SK-N-SH (cell line): ENCODE results near the gene DIMT1. TPM values are rescaled to one million over a fixed set of nuclear protein-coding genes. Genes with fewer than 3 reads are reported as not detected.

ENCODE experiments used
- CTCF ChIA-PET: fragments of 300-600, 350-600 bp; formaldehyde crosslinking; extraction: SDS; loops from one replicate; lab custom pipeline; 2021; lab: Yijun Ruan, JAX
- POLR2A ChIA-PET: fragments of 350-600 bp; sonication (Branson Sonifier 250); formaldehyde crosslinking; extraction: SDS; loops from one replicate; lab custom pipeline; 2020; ENCODE audit warnings: antibody characterized with exemption, inconsistent platforms; lab: Yijun Ruan, JAX
- DNase-seq: peaks from one replicate; pipeline ENCODE4 v3.0.0; 2012
- H2AFZ ChIP-seq: fragments of 200-600 bp; sonication (generic); 2 replicates; pipeline ENCODE4 v1.8.1; 2016; ENCODE audit warnings: antibody characterized with exemption, mild to moderate bottlenecking, low read depth
- H3F3A ChIP-seq: fragments of 200-600 bp; sonication (generic); replicated peaks from 2 replicates; pipeline ENCODE3; 2016; ENCODE audit warnings: antibody characterized with exemption, mild to moderate bottlenecking; ENCODE audit not compliant: insufficient read depth
- H3K27ac ChIP-seq, 2 experiments: fragments of 200-500 bp in 1 of 2; fragments of 200-600 bp in 1 of 2; sonication (Bioruptor generic) in 1 of 2; sonication (generic), shearing (Covaris generic) in 1 of 2; 2 replicates each; pipeline versions ENCODE4 v1.5.1 to v1.6.1; 2014 to 2016; ENCODE audit warnings: low read depth in 2 of 2, inconsistent platforms in 1 of 2, low read length in 1 of 2, mild to moderate bottlenecking in 1 of 2, mixed read lengths in 1 of 2
- H3K27me3 ChIP-seq: fragments of 200-600 bp; sonication (generic), shearing (Covaris generic); 2 replicates; pipeline ENCODE4 v1.6.1; 2016; ENCODE audit warnings: mixed run types; ENCODE audit not compliant: insufficient read depth
- H3K36me3 ChIP-seq, 2 experiments: fragments of 200-500 bp in 1 of 2; fragments of 200-600 bp in 1 of 2; sonication (Bioruptor generic) in 1 of 2; sonication (generic) in 1 of 2; replicated peaks in 1 of 2; 2 replicates each; pipeline versions ENCODE3 to v1.5.1; 2014 to 2016; ENCODE audit warnings: low read length in 1 of 2, mild to moderate bottlenecking in 1 of 2; ENCODE audit not compliant: insufficient read depth in 2 of 2, control insufficient read depth in 1 of 2
- H3K4me1 ChIP-seq, 2 experiments: fragments of 200-500 bp in 1 of 2; fragments of 200-600 bp in 1 of 2; sonication (Bioruptor generic) in 1 of 2; sonication (generic), shearing (Covaris generic) in 1 of 2; 2 replicates each; pipeline versions ENCODE4 v1.5.1 to v1.6.1; 2014 to 2016; ENCODE audit warnings: low read depth in 1 of 2, low read length in 1 of 2, mixed run types in 1 of 2; ENCODE audit not compliant: insufficient read depth in 2 of 2, control insufficient read depth in 1 of 2
- H3K4me2 ChIP-seq: fragments of 200-600 bp; sonication (generic), shearing (Covaris generic); 2 replicates; pipeline ENCODE4 v1.6.1; 2017; ENCODE audit warnings: mixed run types
- H3K4me3 ChIP-seq, 2 experiments: fragments of 200-500 bp in 1 of 2; fragments of 200-600 bp in 1 of 2; sonication (Bioruptor generic) in 1 of 2; sonication (generic), shearing (Covaris generic) in 1 of 2; 2 replicates each; pipeline versions ENCODE4 v1.5.1 to v1.8.1; 2014 to 2016; ENCODE audit warnings: low read depth in 2 of 2, inconsistent platforms in 1 of 2, low read length in 1 of 2, mild to moderate bottlenecking in 1 of 2, mixed read lengths in 1 of 2, moderate library complexity in 1 of 2
- H3K79me2 ChIP-seq: fragments of 200-600 bp; sonication (generic); 2 replicates; pipeline ENCODE4 v1.8.1; 2017; ENCODE audit warnings: mild to moderate bottlenecking; ENCODE audit not compliant: insufficient read depth
- H3K9ac ChIP-seq: fragments of 200-600 bp; sonication (generic); 2 replicates; pipeline ENCODE4 v1.6.1; 2017; ENCODE audit warnings: mixed run types
- H3K9me2 ChIP-seq: fragments of 200-600 bp; sonication (generic); 2 replicates; pipeline ENCODE4 v1.6.1; 2017; ENCODE audit warnings: mixed run types
- H3K9me3 ChIP-seq: fragments of 200-600 bp; sonication (generic); 2 replicates; pipeline ENCODE4 v1.6.1; 2017; ENCODE audit warnings: mixed run types, mild to moderate bottlenecking, moderate library complexity
- H4K20me1 ChIP-seq: fragments of 200-600 bp; sonication (generic); 2 replicates; pipeline ENCODE4 v1.6.1; 2017; ENCODE audit warnings: mild to moderate bottlenecking, mixed run types; ENCODE audit not compliant: insufficient read depth
- EP300 ChIP-seq, 2 experiments: IDR thresholded peaks; 2 replicates each; pipeline versions ENCODE4 v1.4.0 to v1.6.1; 2012; ENCODE audit warnings: borderline replicate concordance in 1 of 2, low read depth in 1 of 2, low read length in 1 of 2
- FOSL2 ChIP-seq: IDR thresholded peaks from 2 replicates; pipeline ENCODE4 v1.4.0; 2012; ENCODE audit warnings: low read depth, mild to moderate bottlenecking, moderate library complexity, borderline replicate concordance
- GABPA ChIP-seq: IDR thresholded peaks from 2 replicates; pipeline ENCODE4 v1.4.0; 2012; ENCODE audit warnings: low read depth, mild to moderate bottlenecking
- GATA2 ChIP-seq: sonication (generic); formaldehyde crosslinking; IDR thresholded peaks from 2 replicates; pipeline ENCODE4 v1.5.0; 2020; ENCODE audit warnings: mild to moderate bottlenecking, missing genetic modification reagents
- JUND ChIP-seq: IDR thresholded peaks from 2 replicates; pipeline ENCODE4 v1.4.0; 2012
- MAX ChIP-seq: IDR thresholded peaks from 2 replicates; pipeline ENCODE4 v1.4.0; 2012; ENCODE audit warnings: low read depth
- MEF2A ChIP-seq: IDR thresholded peaks from 2 replicates; pipeline ENCODE4 v1.4.0; 2012; ENCODE audit warnings: low read depth, borderline replicate concordance
- NRF1 ChIP-seq: IDR thresholded peaks from 2 replicates; pipeline ENCODE4 v1.6.1; 2012; ENCODE audit warnings: low read depth, mild to moderate bottlenecking, low read length
- RAD21 ChIP-seq: IDR thresholded peaks from 2 replicates; pipeline ENCODE4 v1.6.1; 2012; ENCODE audit warnings: mild to moderate bottlenecking, low read length
- RCOR1 ChIP-seq: fragments of 150-350 bp; IDR thresholded peaks from 2 replicates; pipeline ENCODE4 v1.6.1; 2017; ENCODE audit warnings: antibody characterized with exemption, low read length
- RXRA ChIP-seq: IDR thresholded peaks from 2 replicates; pipeline ENCODE4 v1.4.0; 2012; ENCODE audit warnings: low read depth, mild to moderate bottlenecking, borderline replicate concordance
- YY1 ChIP-seq: IDR thresholded peaks from 2 replicates; pipeline ENCODE4 v1.4.0; 2012; ENCODE audit warnings: low read depth, mild to moderate bottlenecking
- WGBS: methylation state at CpG from one replicate; pipeline ENCODE4 v1.1.6; 2017; ENCODE audit warnings: low lambda C conversion rate; 5-methylcytosine and 5-hydroxymethylcytosine counted together
- polyA plus RNA-seq, 3 experiments: library from polyadenylated mRNA; depleted of rRNA; stranded (reverse); fragments of >200 nt; gene quantifications; 2 replicates each; pipeline ENCODE4 v1.2.3, GENCODE V29; 2012
- TF ChIP-seq, protein P1 (sequence below): IDR thresholded peaks from 2 replicates; pipeline ENCODE4 v1.4.0; 2012; ENCODE audit warnings: low read depth, borderline replicate concordance
- TF ChIP-seq, protein P2 (sequence below): fragments of 150-350 bp; IDR thresholded peaks from 2 replicates; pipeline ENCODE4 v1.6.1; 2017; ENCODE audit warnings: antibody characterized with exemption, low read length, low read depth, borderline replicate concordance

DIMT1 gene
- polyA plus RNA-seq, 1 of the 3 experiments (the other 2 are of a cell fraction) = 29.5 TPM

GRCh38 chr5:62374090-62374489, 29.6 kb downstream of the DIMT1 start:
- H3K9ac ChIP-seq = no peak overlapping the region
- no peak overlapping the region for H3K4me3 ChIP-seq
- DNase-seq = no peak
- 92% methylated on average over 1 of the region's 1 CpG for WGBS
- no peaks in the 10 kb centered on the region for H3K79me2 ChIP-seq
- H4K20me1 ChIP-seq = no peaks in the 10 kb centered on the region
- CTCF ChIA-PET = no interaction called here
- POLR2A ChIA-PET = no interaction called here
- H3F3A ChIP-seq = peaks cover 19% of the 10 kb centered on the region
- no peak overlapping the region for H3K27ac ChIP-seq
- TF ChIP-seq FOSL2 (no peak), RCOR1 (no peak), GATA2 (CRISPR knock-in tag) (no peak), RAD21 (no peak), YY1 (no peak), NRF1 (no peak), JUND (no peak), RXRA (no peak), EP300 (IDR thresholded peaks at IDR 0.05; ENCODE audit: borderline replicate concordance in 1 of 2, low read depth in 1 of 2, low read length in 1 of 2) (no peak), MEF2A (no peak), MAX (no peak)
- TF ChIP-seq, protein P1, sequence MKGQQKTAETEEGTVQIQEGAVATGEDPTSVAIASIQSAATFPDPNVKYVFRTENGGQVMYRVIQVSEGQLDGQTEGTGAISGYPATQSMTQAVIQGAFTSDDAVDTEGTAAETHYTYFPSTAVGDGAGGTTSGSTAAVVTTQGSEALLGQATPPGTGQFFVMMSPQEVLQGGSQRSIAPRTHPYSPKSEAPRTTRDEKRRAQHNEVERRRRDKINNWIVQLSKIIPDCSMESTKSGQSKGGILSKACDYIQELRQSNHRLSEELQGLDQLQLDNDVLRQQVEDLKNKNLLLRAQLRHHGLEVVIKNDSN = no peak
- TF ChIP-seq, protein P2, sequence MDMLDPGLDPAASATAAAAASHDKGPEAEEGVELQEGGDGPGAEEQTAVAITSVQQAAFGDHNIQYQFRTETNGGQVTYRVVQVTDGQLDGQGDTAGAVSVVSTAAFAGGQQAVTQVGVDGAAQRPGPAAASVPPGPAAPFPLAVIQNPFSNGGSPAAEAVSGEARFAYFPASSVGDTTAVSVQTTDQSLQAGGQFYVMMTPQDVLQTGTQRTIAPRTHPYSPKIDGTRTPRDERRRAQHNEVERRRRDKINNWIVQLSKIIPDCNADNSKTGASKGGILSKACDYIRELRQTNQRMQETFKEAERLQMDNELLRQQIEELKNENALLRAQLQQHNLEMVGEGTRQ = no peak
- no peak overlapping the region for H3K4me2 ChIP-seq
- H3K9me3 ChIP-seq = no peaks in the 10 kb centered on the region
- H3K9me2 ChIP-seq = no peaks in the 10 kb centered on the region
- H3K36me3 ChIP-seq = peaks cover 58 to 67% of the 10 kb centered on the region in 2 experiments
- H2AFZ ChIP-seq = no peak overlapping the region
- no peaks in the 10 kb centered on the region for H3K27me3 ChIP-seq
- peaks cover 0 to 10% of the 10 kb centered on the region in 2 experiments; a peak in 1 of 4 replicates for H3K4me1 ChIP-seq

DNA sequence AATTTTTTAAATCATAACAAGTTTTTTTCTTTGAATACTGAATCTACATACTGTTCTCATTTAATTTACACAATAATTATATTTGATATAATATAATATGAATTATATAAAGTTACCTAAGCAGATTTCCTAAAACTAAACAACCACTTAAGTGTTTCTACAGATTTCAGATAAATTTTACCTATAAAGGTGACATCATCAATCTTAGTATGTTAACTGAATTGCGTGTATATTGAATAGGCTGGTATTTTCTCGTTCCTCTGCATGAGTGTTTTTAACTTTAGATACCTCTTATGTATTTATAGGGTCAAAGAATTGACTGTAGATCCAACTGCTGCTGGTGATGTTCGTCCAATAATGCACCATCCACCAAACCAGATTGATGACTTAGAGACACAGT, 30.3 kb downstream of the DIMT1 start:
- Histone ChIP-seq H3K4me1 (peaks cover 0 to 10% of the 10 kb centered on the region in 2 experiments; a peak in 1 of 4 replicates), H3K36me3 (peaks cover 56 to 66% of the 10 kb centered on the region in 2 experiments), H3F3A (peaks cover 19% of the 10 kb centered on the region), H3K27ac (no peak overlapping the region), H4K20me1 (no peaks in the 10 kb centered on the region), H3K4me2 (no peak overlapping the region), H2AFZ (no peak overlapping the region), H3K4me3 (no peak overlapping the region), H3K9ac (no peak overlapping the region), H3K27me3 (no peaks in the 10 kb centered on the region), H3K9me2 (no peaks in the 10 kb centered on the region), H3K79me2 (no peaks in the 10 kb centered on the region), H3K9me3 (no peaks in the 10 kb centered on the region)
- ChIA-PET POLR2A (no interaction called here), CTCF (no interaction called here)
- 96% methylated on average over 3 of the region's 3 CpGs for WGBS
- no peak for DNase-seq
- TF ChIP-seq RCOR1 = no peak
- TF ChIP-seq GABPA = no peak
